ENCODE data around the gene DOC2B. TPM values are rescaled to one million over a fixed set of nuclear protein-coding genes. Genes with fewer than 3 reads are reported as not detected.

Gene DOC2B
- polyA plus RNA-seq, 3 donors = 0.02 to 0.19 TPM; not detected in 1

DNA sequence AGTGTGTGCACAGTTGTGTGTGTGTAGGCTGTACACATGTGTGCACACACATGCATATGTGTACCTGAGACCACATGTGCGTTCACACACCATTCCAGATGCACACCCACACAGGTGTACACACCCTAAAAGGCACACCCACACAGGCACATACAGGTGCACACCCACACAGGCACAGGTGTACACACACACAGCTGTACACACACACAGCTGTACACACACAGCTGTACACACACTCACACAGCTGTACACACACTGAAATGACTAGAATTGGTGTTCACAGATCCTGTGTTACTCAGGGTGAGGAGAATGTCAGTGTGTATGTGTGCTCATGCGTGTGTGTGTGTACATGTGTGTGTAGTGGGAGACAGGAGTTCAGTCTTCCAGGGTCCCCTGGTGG lies 15.9 kb upstream of the DOC2B start:
- Mint-ChIP-seq H3K4me1 (peaks cover 9% of the 10 kb centered on the region), H3K36me3 (no peaks in the 10 kb centered on the region), H3K27me3 (ENCODE audit: low read depth in 3 of 3) (peaks cover 3 to 21% (median 8%) of the 10 kb centered on the region in 3 donors), H3K27ac (no peak overlapping the region), H3K9me3 (peaks cover 0 to 15% (median 7%) of the 10 kb centered on the region in 7 donors), H3K4me3 (no peak overlapping the region)
- H3K79me2 ChIP-seq (ENCODE audit: insufficient read depth, low read length) = no peaks in the 10 kb centered on the region
- H3K27ac ChIP-seq (ENCODE audit: low read depth in 1 of 2, low read length in 2 of 2) = no peak overlapping the region
- H3K4me2 ChIP-seq (replicated peaks; ENCODE audit: extremely low read depth, low read length, poor library complexity, severe bottlenecking) = no peak overlapping the region
- DNase-seq = no peak
- H3K9me3 ChIP-seq (replicated peaks in 1 of 2; ENCODE audit: control insufficient read depth in 1 of 2, insufficient read depth in 1 of 2, low read length in 2 of 2) = peaks cover 0 to 8% of the 10 kb centered on the region in 2 donors
- H3K27me3 ChIP-seq (ENCODE audit: control insufficient read depth in 2 of 2, insufficient read depth in 2 of 2, low read length in 2 of 2) = no peaks in the 10 kb centered on the region
- WGBS (ENCODE audit: insufficient coverage) = 100% methylated on average over 1 of the region's 2 CpGs
- no peak overlapping the region for H2AFZ ChIP-seq (ENCODE audit: insufficient read depth, low read depth, low read length, poor library complexity, severe bottlenecking)
- H3K36me3 ChIP-seq (replicated peaks in 1 of 2; ENCODE audit: control insufficient read depth in 1 of 2, insufficient read depth in 2 of 2, low read length in 2 of 2) = no peaks in the 10 kb centered on the region
- H3K9ac ChIP-seq (ENCODE audit: insufficient read depth, low read length, poor library complexity, severe bottlenecking) = no peak overlapping the region
- TF ChIP-seq, protein P1, sequence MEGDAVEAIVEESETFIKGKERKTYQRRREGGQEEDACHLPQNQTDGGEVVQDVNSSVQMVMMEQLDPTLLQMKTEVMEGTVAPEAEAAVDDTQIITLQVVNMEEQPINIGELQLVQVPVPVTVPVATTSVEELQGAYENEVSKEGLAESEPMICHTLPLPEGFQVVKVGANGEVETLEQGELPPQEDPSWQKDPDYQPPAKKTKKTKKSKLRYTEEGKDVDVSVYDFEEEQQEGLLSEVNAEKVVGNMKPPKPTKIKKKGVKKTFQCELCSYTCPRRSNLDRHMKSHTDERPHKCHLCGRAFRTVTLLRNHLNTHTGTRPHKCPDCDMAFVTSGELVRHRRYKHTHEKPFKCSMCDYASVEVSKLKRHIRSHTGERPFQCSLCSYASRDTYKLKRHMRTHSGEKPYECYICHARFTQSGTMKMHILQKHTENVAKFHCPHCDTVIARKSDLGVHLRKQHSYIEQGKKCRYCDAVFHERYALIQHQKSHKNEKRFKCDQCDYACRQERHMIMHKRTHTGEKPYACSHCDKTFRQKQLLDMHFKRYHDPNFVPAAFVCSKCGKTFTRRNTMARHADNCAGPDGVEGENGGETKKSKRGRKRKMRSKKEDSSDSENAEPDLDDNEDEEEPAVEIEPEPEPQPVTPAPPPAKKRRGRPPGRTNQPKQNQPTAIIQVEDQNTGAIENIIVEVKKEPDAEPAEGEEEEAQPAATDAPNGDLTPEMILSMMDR (IDR thresholded peaks at IDR 0.05) = no peak
- H3K4me3 ChIP-seq (replicated peaks in 1 of 3; ENCODE audit: low read depth in 2 of 3, low read length in 3 of 3) = no peak overlapping the region
- intact Hi-C loops (cut with micrococcal nuclease) = no loop called here
- H3K4me1 ChIP-seq (ENCODE audit: control insufficient read depth in 1 of 2, insufficient read depth in 2 of 2, low read length in 2 of 2) = peaks cover 0 to 6% of the 10 kb centered on the region in 2 donors
- H4K20me1 ChIP-seq (ENCODE audit: insufficient read depth, low read length) = no peaks in the 10 kb centered on the region

GRCh38 chr17:194828-195602 lies 13.6 kb upstream of the DOC2B start:
- H3K36me3 Mint-ChIP-seq = no peaks in the 10 kb centered on the region
- no peak for DNase-seq
- no peak overlapping the region for H3K4me2 ChIP-seq (replicated peaks; ENCODE audit: extremely low read depth, low read length, poor library complexity, severe bottlenecking)
- H3K27me3 Mint-ChIP-seq (ENCODE audit: low read depth in 3 of 3) = peaks cover 1 to 17% (median 10%) of the 10 kb centered on the region in 3 donors
- peaks cover 0 to 8% of the 10 kb centered on the region in 2 donors for H3K9me3 ChIP-seq (replicated peaks in 1 of 2; ENCODE audit: control insufficient read depth in 1 of 2, insufficient read depth in 1 of 2, low read length in 2 of 2)
- H3K4me3 ChIP-seq (replicated peaks in 1 of 3; ENCODE audit: low read depth in 2 of 3, low read length in 3 of 3) = no peak overlapping the region
- WGBS (ENCODE audit: insufficient coverage) = 91% methylated on average over 11 of the region's 16 CpGs
- H3K79me2 ChIP-seq (ENCODE audit: insufficient read depth, low read length) = no peaks in the 10 kb centered on the region
- H3K27ac Mint-ChIP-seq = no peak overlapping the region
- H3K27ac ChIP-seq (ENCODE audit: low read depth in 1 of 2, low read length in 2 of 2) = no peak overlapping the region
- H2AFZ ChIP-seq (ENCODE audit: insufficient read depth, low read depth, low read length, poor library complexity, severe bottlenecking) = no peak overlapping the region
- H4K20me1 ChIP-seq (ENCODE audit: insufficient read depth, low read length) = no peaks in the 10 kb centered on the region
- peaks cover 9% of the 10 kb centered on the region for H3K4me1 Mint-ChIP-seq
- H3K36me3 ChIP-seq (replicated peaks in 1 of 2; ENCODE audit: control insufficient read depth in 1 of 2, insufficient read depth in 2 of 2, low read length in 2 of 2) = no peaks in the 10 kb centered on the region
- H3K27me3 ChIP-seq (ENCODE audit: control insufficient read depth in 2 of 2, insufficient read depth in 2 of 2, low read length in 2 of 2) = no peaks in the 10 kb centered on the region
- no peak overlapping the region for H3K4me3 Mint-ChIP-seq
- H3K9ac ChIP-seq (ENCODE audit: insufficient read depth, low read length, poor library complexity, severe bottlenecking) = no peak overlapping the region
- intact Hi-C loops (cut with micrococcal nuclease) = no loop called here
- TF ChIP-seq, protein P1 (IDR thresholded peaks at IDR 0.05) = no peak
- peaks cover 0 to 6% of the 10 kb centered on the region in 2 donors for H3K4me1 ChIP-seq (ENCODE audit: control insufficient read depth in 1 of 2, insufficient read depth in 2 of 2, low read length in 2 of 2)
- peaks cover 0 to 15% (median 9%) of the 10 kb centered on the region in 7 donors for H3K9me3 Mint-ChIP-seq
